ENCODE results near the gene ZBP1. TPM values are rescaled to one million over a fixed set of nuclear protein-coding genes. Genes with fewer than 3 reads are reported as not detected.

Gene ZBP1
- total RNA-seq, 2 donors from 2014 or later, result 0.14 to 8.9 TPM

DNA sequence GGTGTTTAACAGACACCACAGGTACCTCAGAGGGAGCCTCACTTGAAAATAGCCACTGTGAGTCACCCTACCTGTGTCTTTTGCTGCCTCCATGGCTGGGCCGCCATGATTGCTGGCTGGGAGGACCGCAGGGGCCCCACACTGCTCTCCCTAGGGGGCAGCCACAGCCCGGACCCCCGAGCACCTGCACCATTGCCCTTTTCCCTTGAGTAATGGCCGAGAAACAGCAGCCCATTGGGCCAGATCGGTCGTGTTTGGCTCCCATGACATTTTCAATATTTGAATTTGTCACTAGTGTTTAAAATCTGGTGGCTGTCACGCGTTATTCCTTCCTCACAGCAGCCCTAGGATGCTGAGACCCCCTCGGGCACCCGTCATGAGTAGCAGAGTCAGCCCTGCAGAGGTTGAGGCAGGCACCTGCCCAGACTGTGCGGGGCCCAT lies 6.7 kb downstream of the ZBP1 start:
- H3K4me3 ChIP-seq, result no peak overlapping the region
- H3K27ac ChIP-seq, result no peak overlapping the region
- no peaks in the 10 kb centered on the region for H3K36me3 ChIP-seq
- TF ChIP-seq POLR2A (IDR thresholded peaks at IDR 0.05) (no peak), POLR2AphosphoS5 (IDR thresholded peaks at IDR 0.05) (no peak)
- TF ChIP-seq, protein P1, sequence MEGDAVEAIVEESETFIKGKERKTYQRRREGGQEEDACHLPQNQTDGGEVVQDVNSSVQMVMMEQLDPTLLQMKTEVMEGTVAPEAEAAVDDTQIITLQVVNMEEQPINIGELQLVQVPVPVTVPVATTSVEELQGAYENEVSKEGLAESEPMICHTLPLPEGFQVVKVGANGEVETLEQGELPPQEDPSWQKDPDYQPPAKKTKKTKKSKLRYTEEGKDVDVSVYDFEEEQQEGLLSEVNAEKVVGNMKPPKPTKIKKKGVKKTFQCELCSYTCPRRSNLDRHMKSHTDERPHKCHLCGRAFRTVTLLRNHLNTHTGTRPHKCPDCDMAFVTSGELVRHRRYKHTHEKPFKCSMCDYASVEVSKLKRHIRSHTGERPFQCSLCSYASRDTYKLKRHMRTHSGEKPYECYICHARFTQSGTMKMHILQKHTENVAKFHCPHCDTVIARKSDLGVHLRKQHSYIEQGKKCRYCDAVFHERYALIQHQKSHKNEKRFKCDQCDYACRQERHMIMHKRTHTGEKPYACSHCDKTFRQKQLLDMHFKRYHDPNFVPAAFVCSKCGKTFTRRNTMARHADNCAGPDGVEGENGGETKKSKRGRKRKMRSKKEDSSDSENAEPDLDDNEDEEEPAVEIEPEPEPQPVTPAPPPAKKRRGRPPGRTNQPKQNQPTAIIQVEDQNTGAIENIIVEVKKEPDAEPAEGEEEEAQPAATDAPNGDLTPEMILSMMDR (IDR thresholded peaks at IDR 0.05), result no peak
- intact Hi-C loops (cut with DNase I), result no loop called here
- DNase-seq (ENCODE audit: low spot score), result no peak
- H3K27me3 ChIP-seq (replicated peaks; ENCODE audit: insufficient read depth), result no peaks in the 10 kb centered on the region
- 90% methylated on average over 12 of the region's 12 CpGs for WGBS
- no peaks in the 10 kb centered on the region for H3K9me3 ChIP-seq
- H3K4me1 ChIP-seq (replicated peaks), result no peaks in the 10 kb centered on the region

DNA sequence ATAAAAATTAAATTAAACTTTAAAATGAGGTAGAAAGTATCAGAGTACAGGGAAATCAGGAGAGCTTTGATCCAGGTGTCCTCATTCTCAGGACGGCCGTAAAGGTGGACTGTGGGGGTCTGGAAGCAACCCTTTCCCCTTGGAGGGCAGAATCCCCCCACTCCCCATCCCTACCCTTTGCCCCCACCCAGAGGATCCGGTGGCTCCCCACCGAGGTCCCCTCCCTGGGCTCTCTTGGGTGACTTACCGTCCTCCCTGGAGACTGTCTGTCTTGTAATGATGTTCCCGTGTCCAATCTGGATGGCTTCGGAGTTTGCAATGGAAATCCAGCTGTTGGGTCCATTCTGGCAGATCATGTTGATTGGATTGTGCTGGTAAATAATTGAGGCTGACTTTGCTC lies 7.3 kb downstream of the ZBP1 start:
- 90% methylated on average over 7 of the region's 7 CpGs for WGBS
- intact Hi-C loops (cut with DNase I), result no loop called here
- no peak for DNase-seq (ENCODE audit: low spot score)
- H3K9me3 ChIP-seq, result no peaks in the 10 kb centered on the region
- H3K27me3 ChIP-seq (replicated peaks; ENCODE audit: insufficient read depth), result no peaks in the 10 kb centered on the region
- H3K4me1 ChIP-seq (replicated peaks), result no peaks in the 10 kb centered on the region
- no peak for TF ChIP-seq POLR2AphosphoS5 (IDR thresholded peaks at IDR 0.05)
- no peak for TF ChIP-seq POLR2A (IDR thresholded peaks at IDR 0.05)
- TF ChIP-seq, protein P1 (IDR thresholded peaks at IDR 0.05), result no peak
- H3K27ac ChIP-seq, result no peak overlapping the region
- H3K36me3 ChIP-seq, result no peaks in the 10 kb centered on the region
- no peak overlapping the region for H3K4me3 ChIP-seq

DNA sequence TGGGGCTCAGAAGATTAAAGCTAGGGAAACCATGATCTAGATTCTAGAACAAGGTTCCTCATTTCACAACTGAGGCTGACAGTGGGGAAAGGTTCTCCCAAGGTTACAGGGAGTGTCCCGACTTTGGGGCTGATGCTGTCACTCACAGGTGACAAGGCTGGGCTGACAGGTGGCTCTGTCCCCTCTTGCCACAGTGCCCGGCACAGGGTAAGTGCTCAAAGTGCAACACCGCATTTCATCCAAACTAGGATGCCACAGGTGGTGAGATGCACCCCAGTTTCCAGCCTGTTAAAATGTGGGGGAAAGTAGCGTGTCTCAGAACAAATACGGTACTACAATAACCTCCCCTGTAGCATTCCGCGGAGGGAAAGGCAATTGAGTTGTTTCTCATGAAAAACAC lies 7.8 kb downstream of the ZBP1 start:
- DNase-seq (ENCODE audit: low spot score), result no peak
- Histone ChIP-seq H3K4me1 (replicated peaks) (no peaks in the 10 kb centered on the region), H3K27ac (no peak overlapping the region), H3K36me3 (no peaks in the 10 kb centered on the region), H3K4me3 (no peak overlapping the region), H3K9me3 (no peaks in the 10 kb centered on the region), H3K27me3 (replicated peaks; ENCODE audit: insufficient read depth) (no peaks in the 10 kb centered on the region)
- WGBS, result 90% methylated on average over 7 of the region's 7 CpGs
- intact Hi-C loops (cut with DNase I), result no loop called here
- TF ChIP-seq POLR2AphosphoS5 (IDR thresholded peaks at IDR 0.05) (no peak), POLR2A (IDR thresholded peaks at IDR 0.05) (no peak)
- TF ChIP-seq, protein P1 (IDR thresholded peaks at IDR 0.05), result no peak

DNA sequence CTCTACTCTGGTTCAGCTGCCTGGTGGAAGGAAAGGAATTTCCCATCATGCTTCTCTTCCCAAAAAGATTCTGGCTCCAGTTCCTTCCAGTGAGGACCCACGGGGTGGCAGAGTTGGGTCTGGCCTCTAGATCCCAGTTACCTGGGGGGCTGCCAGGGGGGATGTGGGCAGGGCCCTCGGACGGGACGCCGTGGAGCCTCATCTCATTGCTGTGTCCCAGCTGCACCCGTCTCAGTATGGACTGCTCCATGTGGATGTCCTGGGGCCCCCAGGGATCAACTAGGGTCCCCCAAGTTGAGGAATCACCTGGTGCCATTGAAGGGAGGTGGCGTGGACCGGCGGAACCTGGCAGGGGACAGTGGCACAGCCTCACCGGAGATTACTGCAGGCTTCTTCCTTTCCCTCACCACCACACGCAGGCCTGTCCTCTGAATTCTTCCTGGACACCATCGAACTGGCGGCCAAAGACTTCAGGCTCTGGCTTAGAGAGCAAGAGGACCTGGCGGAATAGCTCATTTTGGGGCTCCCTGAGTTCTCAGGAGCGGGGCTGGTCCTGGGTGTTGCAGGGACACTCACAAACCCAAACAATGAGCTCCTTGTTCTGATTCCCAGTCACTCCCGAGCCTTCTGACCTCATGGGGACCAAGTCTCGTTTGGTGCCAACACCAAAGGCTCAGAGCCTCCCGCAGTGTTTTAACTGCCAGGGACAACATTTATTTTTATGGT lies 8.5 kb downstream of the ZBP1 start:
- Histone ChIP-seq H3K9me3 (no peaks in the 10 kb centered on the region), H3K36me3 (no peaks in the 10 kb centered on the region), H3K4me3 (no peak overlapping the region), H3K27ac (no peak overlapping the region), H3K27me3 (replicated peaks; ENCODE audit: insufficient read depth) (no peaks in the 10 kb centered on the region), H3K4me1 (replicated peaks) (no peaks in the 10 kb centered on the region)
- DNase-seq (ENCODE audit: low spot score), result no peak
- intact Hi-C loops (cut with DNase I), result no loop called here
- TF ChIP-seq POLR2A (IDR thresholded peaks at IDR 0.05), result no peak
- no peak for TF ChIP-seq POLR2AphosphoS5 (IDR thresholded peaks at IDR 0.05)
- TF ChIP-seq, protein P1 (IDR thresholded peaks at IDR 0.05), result no peak
- WGBS, result 76% methylated on average over 18 of the region's 18 CpGs
